Activated CD8-positive, alpha-beta T cell treated with anti-CD3 and anti-CD28 coated beads for 36 hours (primary cell): ENCODE data around the gene BEAN1. TPM values are rescaled to one million over a fixed set of nuclear protein-coding genes. Genes with fewer than 3 reads are reported as not detected.

Source experiments
- ATAC-seq: fragments of 200-7000 bp; cut with Tn5 transposase; one replicate; pipeline ENCODE4 v1.10.0; 2021; ENCODE audit warnings: mild to moderate bottlenecking, moderate library complexity
- CTCF ChIA-PET: fragments of 350-600 bp; sonication (Branson Sonifier 250); formaldehyde crosslinking; loops from one replicate; lab custom pipeline; 2021; ENCODE audit warnings: antibody characterized with exemption; lab: Charles Lee
- POLR2A ChIA-PET: fragments of 350-600 bp; sonication (Branson Sonifier 250); formaldehyde crosslinking; loops from one replicate; lab custom pipeline; 2021; ENCODE audit warnings: antibody characterized with exemption; lab: Charles Lee
- DNase-seq: peaks from one replicate; pipeline ENCODE4 v3.0.0-alpha.2; 2020
- H3K27ac Mint-ChIP-seq: one replicate; pipeline ENCODE4 v1.8.0; 2021; ENCODE audit warnings: mild to moderate bottlenecking, mixed read lengths
- H3K27me3 Mint-ChIP-seq: one replicate; pipeline ENCODE4 v1.8.0; 2021; ENCODE audit warnings: mixed read lengths
- H3K36me3 Mint-ChIP-seq: one replicate; pipeline ENCODE4 v1.8.0; 2021; ENCODE audit warnings: low read depth, mixed read lengths
- H3K4me1 Mint-ChIP-seq: one replicate; pipeline ENCODE4 v1.8.0; 2021; ENCODE audit warnings: low read depth, mixed read lengths
- H3K4me3 Mint-ChIP-seq: one replicate; pipeline ENCODE4 v1.8.0; 2021; ENCODE audit warnings: mild to moderate bottlenecking, moderate library complexity, mixed read lengths
- H3K9me3 Mint-ChIP-seq: one replicate; pipeline ENCODE4 v1.8.0; 2021; ENCODE audit warnings: mixed read lengths
- intact Hi-C: fragments of 100-400 bp; cut with micrococcal nuclease; formaldehyde crosslinking; loops from one replicate; pipeline ENCODE4 v1.10.0; 2022
- total RNA-seq, 2 experiments: library from RNA; stranded (reverse); gene quantifications; one replicate each; pipeline ENCODE4 v1.2.3, GENCODE V29; 2021
- TF ChIP-seq, protein P1 (sequence below): fragments of 200-600 bp; IDR thresholded peaks from one replicate; pipeline ENCODE4 v1.8.0; 2022; ENCODE audit warnings: antibody characterized with exemption, mild to moderate bottlenecking

BEAN1 gene
- total RNA-seq, 2 experiments from 2014 or later: not detected

DNA sequence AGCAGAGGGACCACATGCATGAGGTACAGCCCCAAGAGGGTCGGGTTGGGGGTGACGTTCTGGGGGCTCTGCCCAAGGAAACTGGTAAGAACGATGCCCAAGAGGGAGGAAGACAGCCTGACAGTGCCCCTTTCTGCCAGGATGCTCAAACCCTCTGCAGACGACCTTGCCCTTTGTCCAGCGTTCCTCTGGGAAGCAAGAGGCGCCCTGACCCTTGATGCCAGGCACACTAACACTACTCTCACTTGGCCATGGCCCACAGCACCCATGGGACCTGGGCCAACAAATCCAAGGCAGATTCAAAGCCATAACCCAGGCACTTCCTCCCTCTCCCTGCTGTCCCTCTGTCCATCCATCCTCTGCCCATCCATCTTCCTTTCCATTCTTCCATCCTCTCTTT is 102.4 kb downstream of the BEAN1 start:
- intact Hi-C loops: no loop called here
- TF ChIP-seq, protein P1, sequence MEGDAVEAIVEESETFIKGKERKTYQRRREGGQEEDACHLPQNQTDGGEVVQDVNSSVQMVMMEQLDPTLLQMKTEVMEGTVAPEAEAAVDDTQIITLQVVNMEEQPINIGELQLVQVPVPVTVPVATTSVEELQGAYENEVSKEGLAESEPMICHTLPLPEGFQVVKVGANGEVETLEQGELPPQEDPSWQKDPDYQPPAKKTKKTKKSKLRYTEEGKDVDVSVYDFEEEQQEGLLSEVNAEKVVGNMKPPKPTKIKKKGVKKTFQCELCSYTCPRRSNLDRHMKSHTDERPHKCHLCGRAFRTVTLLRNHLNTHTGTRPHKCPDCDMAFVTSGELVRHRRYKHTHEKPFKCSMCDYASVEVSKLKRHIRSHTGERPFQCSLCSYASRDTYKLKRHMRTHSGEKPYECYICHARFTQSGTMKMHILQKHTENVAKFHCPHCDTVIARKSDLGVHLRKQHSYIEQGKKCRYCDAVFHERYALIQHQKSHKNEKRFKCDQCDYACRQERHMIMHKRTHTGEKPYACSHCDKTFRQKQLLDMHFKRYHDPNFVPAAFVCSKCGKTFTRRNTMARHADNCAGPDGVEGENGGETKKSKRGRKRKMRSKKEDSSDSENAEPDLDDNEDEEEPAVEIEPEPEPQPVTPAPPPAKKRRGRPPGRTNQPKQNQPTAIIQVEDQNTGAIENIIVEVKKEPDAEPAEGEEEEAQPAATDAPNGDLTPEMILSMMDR: no peak
- ATAC-seq (no peak), DNase-seq (no peak)
- POLR2A ChIA-PET: interaction anchor here (0.7 to 1.6 kb wide), 2 partner anchors 8 to 23 kb away, joined by 3 to 5 read pairs; partner anchors contain the start of gene CKLF
- Mint-ChIP-seq H3K4me1 (peaks cover 20% of the 10 kb centered on the region), H3K36me3 (no peaks in the 10 kb centered on the region), H3K27ac (peak overlapping the region; percentile 29), H3K4me3 (no peak overlapping the region), H3K27me3 (no peaks in the 10 kb centered on the region), H3K9me3 (no peaks in the 10 kb centered on the region)
- CTCF ChIA-PET: no interaction called here

Other genes starting within 250 kb of the BEAN1 start
- gene CDH5, start 60.6 kb upstream of the BEAN1 start, total RNA-seq: not detected
- 1 to 10 TPM; 3.2 to 4.4 TPM for gene TK2, start 122.8 kb downstream of the BEAN1 start, total RNA-seq
- gene CKLF, start 125.3 kb downstream of the BEAN1 start, total RNA-seq: 10 to 100 TPM; 99.0 to 99.7 TPM
- gene CMTM1, start 139.1 kb downstream of the BEAN1 start, total RNA-seq: 1 to 10 TPM; 5.4 to 6.2 TPM
- gene CMTM2, start 152.2 kb downstream of the BEAN1 start, total RNA-seq: under 1 TPM in 1 of 2 experiments, not detected in 1; 0.29 TPM
- 10 to 100 TPM; 48.0 to 49.4 TPM for gene CMTM3, start 177.4 kb downstream of the BEAN1 start, total RNA-seq